ENCODE measurements around the gene AP3M1. TPM values are rescaled to one million over a fixed set of nuclear protein-coding genes. Genes with fewer than 3 reads are reported as not detected.

The AP3M1 gene
- total RNA-seq, 1 experiment from 2014 or later = 52.6 TPM

- no TSS peak for BruUV-seq (replicated peaks)
- Mint-ChIP-seq H3K36me3 (ENCODE audit: insufficient read depth, unreplicated experiment) (peaks cover 96% of the 10 kb centered on the region), H3K4me1 (ENCODE audit: low read depth, unreplicated experiment) (no peaks in the 10 kb centered on the region), H3K4me3 (ENCODE audit: low read depth, unreplicated experiment) (no peak overlapping the region), H3K9me3 (ENCODE audit: low read depth, unreplicated experiment) (no peaks in the 10 kb centered on the region), H3K27me3 (ENCODE audit: unreplicated experiment) (no peaks in the 10 kb centered on the region), H3K27ac (ENCODE audit: unreplicated experiment) (peak overlapping the region; percentile 3)
- TF ChIP-seq CTCF (IDR thresholded peaks at IDR 0.05; ENCODE audit: unreplicated experiment) = no peak
- intact Hi-C loops (cut with micrococcal nuclease; ENCODE audit: unreplicated experiment) = no loop called here
- CTCF ChIA-PET = interaction anchor here (0.6 kb wide), 1 partner anchor 33 kb away, joined by 3 read pairs; no protein-coding TSS in a partner anchor
- DNase-seq = no peak
Measured at GRCh38 chr10:74099420-74099819, 51.2 kb downstream of the AP3M1 start.

- CTCF ChIA-PET = no interaction called here
- H3K9me3 Mint-ChIP-seq (ENCODE audit: low read depth, unreplicated experiment) = no peaks in the 10 kb centered on the region
- H3K4me3 Mint-ChIP-seq (ENCODE audit: low read depth, unreplicated experiment) = no peak overlapping the region
- H3K36me3 Mint-ChIP-seq (ENCODE audit: insufficient read depth, unreplicated experiment) = peaks cover 91% of the 10 kb centered on the region
- DNase-seq = no peak
- TF ChIP-seq CTCF (IDR thresholded peaks at IDR 0.05; ENCODE audit: unreplicated experiment) = no peak
- BruUV-seq (replicated peaks) = no TSS peak
- H3K4me1 Mint-ChIP-seq (ENCODE audit: low read depth, unreplicated experiment) = no peaks in the 10 kb centered on the region
- no peak overlapping the region for H3K27ac Mint-ChIP-seq (ENCODE audit: unreplicated experiment)
- no peaks in the 10 kb centered on the region for H3K27me3 Mint-ChIP-seq (ENCODE audit: unreplicated experiment)
- intact Hi-C loops (cut with micrococcal nuclease; ENCODE audit: unreplicated experiment) = no loop called here
Measured at GRCh38 chr10:74097776-74098175, 52.9 kb downstream of the AP3M1 start.

- no peak overlapping the region for H3K27ac Mint-ChIP-seq (ENCODE audit: unreplicated experiment)
- no peak overlapping the region for H3K4me3 Mint-ChIP-seq (ENCODE audit: low read depth, unreplicated experiment)
- no peaks in the 10 kb centered on the region for H3K4me1 Mint-ChIP-seq (ENCODE audit: low read depth, unreplicated experiment)
- TF ChIP-seq CTCF (IDR thresholded peaks at IDR 0.05; ENCODE audit: unreplicated experiment) = no peak
- CTCF ChIA-PET = no interaction called here
- H3K9me3 Mint-ChIP-seq (ENCODE audit: low read depth, unreplicated experiment) = no peaks in the 10 kb centered on the region
- no TSS peak for BruUV-seq (replicated peaks)
- H3K27me3 Mint-ChIP-seq (ENCODE audit: unreplicated experiment) = no peaks in the 10 kb centered on the region
- peaks cover 92% of the 10 kb centered on the region for H3K36me3 Mint-ChIP-seq (ENCODE audit: insufficient read depth, unreplicated experiment)
- no peak for DNase-seq
- intact Hi-C loops (cut with micrococcal nuclease; ENCODE audit: unreplicated experiment) = no loop called here
Measured at GRCh38 chr10:74096777-74097176, 53.9 kb downstream of the AP3M1 start.

GRCh38 chr10:74094231-74094630 lies 56.4 kb downstream of the AP3M1 start:
- CTCF ChIA-PET = interaction anchor here (0.5 to 0.6 kb wide), 2 partner anchors 12 to 1115 kb away, joined by 3 to 6 read pairs; no protein-coding TSS in a partner anchor
- H3K27ac Mint-ChIP-seq (ENCODE audit: unreplicated experiment) = no peak overlapping the region
- H3K36me3 Mint-ChIP-seq (ENCODE audit: insufficient read depth, unreplicated experiment) = peaks cover 87% of the 10 kb centered on the region
- H3K9me3 Mint-ChIP-seq (ENCODE audit: low read depth, unreplicated experiment) = no peaks in the 10 kb centered on the region
- BruUV-seq (replicated peaks) = no TSS peak
- H3K4me1 Mint-ChIP-seq (ENCODE audit: low read depth, unreplicated experiment) = no peaks in the 10 kb centered on the region
- no peak for TF ChIP-seq CTCF (IDR thresholded peaks at IDR 0.05; ENCODE audit: unreplicated experiment)
- no peak for DNase-seq
- intact Hi-C loops (cut with micrococcal nuclease; ENCODE audit: unreplicated experiment) = no loop called here
- no peaks in the 10 kb centered on the region for H3K27me3 Mint-ChIP-seq (ENCODE audit: unreplicated experiment)
- no peak overlapping the region for H3K4me3 Mint-ChIP-seq (ENCODE audit: low read depth, unreplicated experiment)

Measured in Calu3 (cell line).